H1 (cell line): ENCODE results near the gene NPAS4. TPM values are rescaled to one million over a fixed set of nuclear protein-coding genes. Genes with fewer than 3 reads are reported as not detected.

ENCODE experiments used
- ATF2 ChIP-seq: IDR thresholded peaks from 2 replicates; pipeline ENCODE4 v1.6.1; 2012; ENCODE audit warnings: low read length, inconsistent platforms
- EGR1 ChIP-seq: IDR thresholded peaks from 2 replicates; pipeline ENCODE4 v1.6.1; 2011; ENCODE audit warnings: low read depth, low read length, borderline replicate concordance
- GABPA ChIP-seq: IDR thresholded peaks from 2 replicates; pipeline ENCODE4 v1.6.1; 2011; ENCODE audit warnings: mild to moderate bottlenecking, low read length, moderate library complexity, borderline replicate concordance; ENCODE audit not compliant: insufficient read depth
- GTF2F1 ChIP-seq: IDR thresholded peaks from 2 replicates; pipeline ENCODE4 v1.6.1; 2012; ENCODE audit warnings: low read depth, low read length, improper control_type of control experiment, borderline replicate concordance
- RAD21 ChIP-seq, 2 experiments: IDR thresholded peaks in 1 of 2; conservative IDR thresholded peaks in 1 of 2; 2 replicates each; pipeline ENCODE4 v1.6.1; 2011; ENCODE audit warnings: low read depth in 2 of 2, low read length in 2 of 2, improper control_type of control experiment in 1 of 2, inconsistent platforms in 1 of 2, mild to moderate bottlenecking in 1 of 2, moderate library complexity in 1 of 2
- RNF2 ChIP-seq: fragments of 200-900, 300-1000 bp; sonication (generic); IDR thresholded peaks from 2 replicates; pipeline ENCODE4 v1.7.1; 2016; ENCODE audit warnings: borderline replicate concordance, low read depth, mild to moderate bottlenecking, antibody characterized with exemption, low read length; ENCODE audit not compliant: poor library complexity, severe bottlenecking; ENCODE audit errors: missing control alignments
- SP4 ChIP-seq: IDR thresholded peaks from 2 replicates; pipeline ENCODE4 v1.6.1; 2012; ENCODE audit warnings: low read length, inconsistent platforms
- ZNF274 ChIP-seq: IDR thresholded peaks from 2 replicates; pipeline ENCODE4 v1.7.0; 2012; ENCODE audit warnings: low read length, borderline replicate concordance; ENCODE audit errors: extremely low read depth
- polyA plus RNA-seq, 7 experiments: library from polyadenylated mRNA; depleted of rRNA in 3 of 7; stranded (reverse) in 5 of 7; unstranded in 2 of 7; fragments of >200 nt in 5 of 7; fragments of 200-250 nt in 2 of 7; gene quantifications; 1 replicate in 5 of 7; 2 replicates in 1 of 7; 4 replicates in 1 of 7; pipeline versions ENCODE4 v1.2.1 to v1.2.3, GENCODE V29; 2011 to 2013; ENCODE audit warnings: missing spikeins in 2 of 7, mixed read lengths in 2 of 7
- total RNA-seq: library from RNA; stranded (reverse); fragmentation: NEBNext Ultra II Directional; extraction: Animal tissue kit (Norgen Biotek cat#: 25700); gene quantifications from 2 replicates; pipeline ENCODE4 v1.2.1, GENCODE V29; 2021
- TF ChIP-seq, protein P1 (sequence below): fragments of 300-600 bp; sonication (generic); IDR thresholded peaks from 2 replicates; pipeline ENCODE4 v1.7.1; 2012; ENCODE audit warnings: low read length, moderate library complexity, mild to moderate bottlenecking, inconsistent platforms; ENCODE audit not compliant: insufficient replicate concordance

NPAS4 gene
- total and polyA plus RNA-seq, 2 of the 8 experiments (the other 6 are each of a cell fraction or from before 2014, with no cell fraction given), result 0.73 to 0.99 TPM

DNA sequence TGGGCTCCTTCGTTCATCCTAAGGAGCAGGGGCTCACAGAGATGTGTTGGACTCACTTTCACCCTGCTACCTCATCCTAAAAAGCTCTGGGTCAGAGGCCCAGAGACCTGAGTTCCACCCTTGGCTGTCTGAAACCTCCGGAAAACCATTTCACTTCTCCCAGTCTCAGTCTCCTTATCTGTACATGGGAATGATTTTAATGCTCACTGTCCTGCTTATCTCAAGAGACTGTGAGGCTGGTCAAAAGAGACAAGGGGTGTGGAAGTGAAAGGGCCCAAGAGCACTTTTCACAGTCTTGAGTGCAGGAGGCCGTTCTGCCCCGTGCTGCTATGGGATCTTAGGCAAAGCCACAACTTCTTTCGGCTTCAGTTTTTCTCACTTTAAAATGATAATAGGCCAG lies 13.2 kb upstream of the NPAS4 start (continued):
- TF ChIP-seq, protein P1, sequence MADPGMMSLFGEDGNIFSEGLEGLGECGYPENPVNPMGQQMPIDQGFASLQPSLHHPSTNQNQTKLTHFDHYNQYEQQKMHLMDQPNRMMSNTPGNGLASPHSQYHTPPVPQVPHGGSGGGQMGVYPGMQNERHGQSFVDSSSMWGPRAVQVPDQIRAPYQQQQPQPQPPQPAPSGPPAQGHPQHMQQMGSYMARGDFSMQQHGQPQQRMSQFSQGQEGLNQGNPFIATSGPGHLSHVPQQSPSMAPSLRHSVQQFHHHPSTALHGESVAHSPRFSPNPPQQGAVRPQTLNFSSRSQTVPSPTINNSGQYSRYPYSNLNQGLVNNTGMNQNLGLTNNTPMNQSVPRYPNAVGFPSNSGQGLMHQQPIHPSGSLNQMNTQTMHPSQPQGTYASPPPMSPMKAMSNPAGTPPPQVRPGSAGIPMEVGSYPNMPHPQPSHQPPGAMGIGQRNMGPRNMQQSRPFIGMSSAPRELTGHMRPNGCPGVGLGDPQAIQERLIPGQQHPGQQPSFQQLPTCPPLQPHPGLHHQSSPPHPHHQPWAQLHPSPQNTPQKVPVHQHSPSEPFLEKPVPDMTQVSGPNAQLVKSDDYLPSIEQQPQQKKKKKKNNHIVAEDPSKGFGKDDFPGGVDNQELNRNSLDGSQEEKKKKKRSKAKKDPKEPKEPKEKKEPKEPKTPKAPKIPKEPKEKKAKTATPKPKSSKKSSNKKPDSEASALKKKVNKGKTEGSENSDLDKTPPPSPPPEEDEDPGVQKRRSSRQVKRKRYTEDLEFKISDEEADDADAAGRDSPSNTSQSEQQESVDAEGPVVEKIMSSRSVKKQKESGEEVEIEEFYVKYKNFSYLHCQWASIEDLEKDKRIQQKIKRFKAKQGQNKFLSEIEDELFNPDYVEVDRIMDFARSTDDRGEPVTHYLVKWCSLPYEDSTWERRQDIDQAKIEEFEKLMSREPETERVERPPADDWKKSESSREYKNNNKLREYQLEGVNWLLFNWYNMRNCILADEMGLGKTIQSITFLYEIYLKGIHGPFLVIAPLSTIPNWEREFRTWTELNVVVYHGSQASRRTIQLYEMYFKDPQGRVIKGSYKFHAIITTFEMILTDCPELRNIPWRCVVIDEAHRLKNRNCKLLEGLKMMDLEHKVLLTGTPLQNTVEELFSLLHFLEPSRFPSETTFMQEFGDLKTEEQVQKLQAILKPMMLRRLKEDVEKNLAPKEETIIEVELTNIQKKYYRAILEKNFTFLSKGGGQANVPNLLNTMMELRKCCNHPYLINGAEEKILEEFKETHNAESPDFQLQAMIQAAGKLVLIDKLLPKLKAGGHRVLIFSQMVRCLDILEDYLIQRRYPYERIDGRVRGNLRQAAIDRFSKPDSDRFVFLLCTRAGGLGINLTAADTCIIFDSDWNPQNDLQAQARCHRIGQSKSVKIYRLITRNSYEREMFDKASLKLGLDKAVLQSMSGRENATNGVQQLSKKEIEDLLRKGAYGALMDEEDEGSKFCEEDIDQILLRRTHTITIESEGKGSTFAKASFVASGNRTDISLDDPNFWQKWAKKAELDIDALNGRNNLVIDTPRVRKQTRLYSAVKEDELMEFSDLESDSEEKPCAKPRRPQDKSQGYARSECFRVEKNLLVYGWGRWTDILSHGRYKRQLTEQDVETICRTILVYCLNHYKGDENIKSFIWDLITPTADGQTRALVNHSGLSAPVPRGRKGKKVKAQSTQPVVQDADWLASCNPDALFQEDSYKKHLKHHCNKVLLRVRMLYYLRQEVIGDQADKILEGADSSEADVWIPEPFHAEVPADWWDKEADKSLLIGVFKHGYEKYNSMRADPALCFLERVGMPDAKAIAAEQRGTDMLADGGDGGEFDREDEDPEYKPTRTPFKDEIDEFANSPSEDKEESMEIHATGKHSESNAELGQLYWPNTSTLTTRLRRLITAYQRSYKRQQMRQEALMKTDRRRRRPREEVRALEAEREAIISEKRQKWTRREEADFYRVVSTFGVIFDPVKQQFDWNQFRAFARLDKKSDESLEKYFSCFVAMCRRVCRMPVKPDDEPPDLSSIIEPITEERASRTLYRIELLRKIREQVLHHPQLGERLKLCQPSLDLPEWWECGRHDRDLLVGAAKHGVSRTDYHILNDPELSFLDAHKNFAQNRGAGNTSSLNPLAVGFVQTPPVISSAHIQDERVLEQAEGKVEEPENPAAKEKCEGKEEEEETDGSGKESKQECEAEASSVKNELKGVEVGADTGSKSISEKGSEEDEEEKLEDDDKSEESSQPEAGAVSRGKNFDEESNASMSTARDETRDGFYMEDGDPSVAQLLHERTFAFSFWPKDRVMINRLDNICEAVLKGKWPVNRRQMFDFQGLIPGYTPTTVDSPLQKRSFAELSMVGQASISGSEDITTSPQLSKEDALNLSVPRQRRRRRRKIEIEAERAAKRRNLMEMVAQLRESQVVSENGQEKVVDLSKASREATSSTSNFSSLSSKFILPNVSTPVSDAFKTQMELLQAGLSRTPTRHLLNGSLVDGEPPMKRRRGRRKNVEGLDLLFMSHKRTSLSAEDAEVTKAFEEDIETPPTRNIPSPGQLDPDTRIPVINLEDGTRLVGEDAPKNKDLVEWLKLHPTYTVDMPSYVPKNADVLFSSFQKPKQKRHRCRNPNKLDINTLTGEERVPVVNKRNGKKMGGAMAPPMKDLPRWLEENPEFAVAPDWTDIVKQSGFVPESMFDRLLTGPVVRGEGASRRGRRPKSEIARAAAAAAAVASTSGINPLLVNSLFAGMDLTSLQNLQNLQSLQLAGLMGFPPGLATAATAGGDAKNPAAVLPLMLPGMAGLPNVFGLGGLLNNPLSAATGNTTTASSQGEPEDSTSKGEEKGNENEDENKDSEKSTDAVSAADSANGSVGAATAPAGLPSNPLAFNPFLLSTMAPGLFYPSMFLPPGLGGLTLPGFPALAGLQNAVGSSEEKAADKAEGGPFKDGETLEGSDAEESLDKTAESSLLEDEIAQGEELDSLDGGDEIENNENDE, result no peak
- TF ChIP-seq RAD21 (IDR thresholded peaks at IDR 0.05 in 1 of 2, conservative IDR thresholded peaks at IDR 0.05 in 1 of 2; ENCODE audit: low read depth in 2 of 2, low read length in 2 of 2) (no peak), SP4 (no peak), GTF2F1 (no peak), EGR1 (no peak), GABPA (no peak), ATF2 (no peak), RNF2 (no peak), ZNF274 (no peak)
